Measurements from ENCODE around the gene FREM2.

Gene FREM2

DNA sequence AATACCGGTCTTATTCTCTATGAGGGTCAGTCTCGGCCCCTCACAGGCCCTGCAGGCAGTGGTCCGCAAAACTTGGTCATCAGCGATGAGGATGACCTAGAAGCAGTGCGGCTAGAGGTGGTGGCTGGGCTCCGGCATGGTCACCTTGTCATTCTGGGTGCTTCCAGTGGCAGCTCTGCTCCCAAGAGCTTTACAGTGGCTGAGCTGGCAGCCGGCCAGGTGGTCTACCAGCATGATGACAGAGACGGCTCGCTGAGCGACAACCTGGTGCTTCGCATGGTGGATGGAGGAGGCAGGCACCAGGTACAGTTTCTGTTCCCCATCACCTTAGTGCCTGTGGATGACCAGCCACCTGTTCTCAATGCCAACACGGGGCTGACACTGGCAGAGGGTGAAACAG, 1.8 kb downstream of the FREM2 start:
- no peak for DNase-seq

DNA sequence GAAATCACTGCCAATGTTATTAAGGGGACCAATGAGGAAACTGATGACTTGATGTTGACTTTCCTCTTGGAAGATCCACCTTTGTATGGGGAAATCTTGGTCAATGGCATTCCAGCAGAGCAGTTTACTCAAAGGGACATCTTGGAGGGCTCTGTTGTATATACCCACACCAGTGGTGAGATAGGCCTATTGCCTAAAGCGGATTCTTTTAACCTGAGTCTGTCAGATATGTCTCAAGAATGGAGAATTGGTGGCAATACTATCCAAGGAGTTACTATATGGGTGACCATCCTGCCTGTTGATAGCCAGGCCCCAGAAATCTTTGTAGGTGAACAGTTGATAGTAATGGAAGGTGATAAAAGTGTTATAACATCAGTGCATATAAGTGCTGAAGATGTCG, 3.4 kb downstream of the FREM2 start:
- DNase-seq = no peak

DNA sequence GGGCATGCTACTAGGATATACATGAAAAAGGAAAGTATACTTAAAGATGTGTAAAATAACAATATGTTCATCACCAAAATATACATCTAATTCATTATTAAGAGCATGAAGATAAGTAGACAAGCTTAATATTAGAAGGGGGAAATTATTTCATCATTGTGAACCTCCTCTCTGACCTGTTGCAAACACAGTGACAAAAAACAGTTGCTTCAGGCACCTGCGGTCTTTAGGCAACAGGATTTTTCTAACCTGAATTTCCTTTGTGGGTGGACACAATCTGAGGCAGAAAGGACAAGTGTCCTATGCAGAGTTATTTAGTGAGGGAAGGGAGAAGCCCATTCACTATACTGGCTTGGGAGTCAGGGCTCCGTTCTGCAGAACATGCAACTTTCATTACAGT, 6.3 kb downstream of the FREM2 start:
- DNase-seq = no peak

DNA sequence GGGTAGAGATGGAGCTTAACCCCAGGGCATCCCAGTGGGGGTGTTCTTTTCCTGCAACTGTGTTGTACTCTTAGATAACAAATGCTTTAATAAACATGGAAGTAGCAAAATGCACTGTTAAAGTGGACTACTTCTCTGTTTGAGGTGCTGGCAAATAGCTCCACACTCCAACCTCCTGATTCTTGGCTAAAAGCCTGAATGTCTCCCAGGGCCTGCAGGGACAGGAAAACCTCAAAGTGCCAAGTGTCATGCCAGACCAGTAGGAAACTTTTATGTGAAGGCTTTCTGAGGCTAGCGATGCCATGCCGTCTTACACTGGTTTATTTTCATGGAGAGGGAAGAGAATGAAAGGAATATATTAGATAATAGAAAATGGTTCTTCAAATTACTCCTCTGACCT, 6.8 kb downstream of the FREM2 start:
- no peak for DNase-seq

DNA sequence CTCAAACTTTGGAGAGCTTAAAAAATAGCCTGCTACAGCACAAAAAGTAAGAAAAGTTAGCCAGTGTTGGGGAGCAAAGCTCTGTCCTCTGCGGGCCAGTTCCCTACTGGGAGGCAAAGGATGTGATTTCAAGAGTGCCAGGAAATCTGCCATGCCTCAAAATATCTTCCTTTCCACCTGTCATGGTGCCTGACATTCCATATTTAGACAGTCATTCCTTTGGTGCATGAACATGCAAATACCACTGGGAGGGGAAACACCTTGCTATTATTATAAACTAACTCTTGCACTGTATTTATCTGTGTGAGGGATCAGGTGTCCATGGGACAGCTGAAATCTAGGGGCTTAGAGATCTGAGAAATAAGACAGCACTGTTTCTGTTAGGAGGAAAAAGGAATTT, 10.3 kb downstream of the FREM2 start:
- DNase-seq = no peak

DNA sequence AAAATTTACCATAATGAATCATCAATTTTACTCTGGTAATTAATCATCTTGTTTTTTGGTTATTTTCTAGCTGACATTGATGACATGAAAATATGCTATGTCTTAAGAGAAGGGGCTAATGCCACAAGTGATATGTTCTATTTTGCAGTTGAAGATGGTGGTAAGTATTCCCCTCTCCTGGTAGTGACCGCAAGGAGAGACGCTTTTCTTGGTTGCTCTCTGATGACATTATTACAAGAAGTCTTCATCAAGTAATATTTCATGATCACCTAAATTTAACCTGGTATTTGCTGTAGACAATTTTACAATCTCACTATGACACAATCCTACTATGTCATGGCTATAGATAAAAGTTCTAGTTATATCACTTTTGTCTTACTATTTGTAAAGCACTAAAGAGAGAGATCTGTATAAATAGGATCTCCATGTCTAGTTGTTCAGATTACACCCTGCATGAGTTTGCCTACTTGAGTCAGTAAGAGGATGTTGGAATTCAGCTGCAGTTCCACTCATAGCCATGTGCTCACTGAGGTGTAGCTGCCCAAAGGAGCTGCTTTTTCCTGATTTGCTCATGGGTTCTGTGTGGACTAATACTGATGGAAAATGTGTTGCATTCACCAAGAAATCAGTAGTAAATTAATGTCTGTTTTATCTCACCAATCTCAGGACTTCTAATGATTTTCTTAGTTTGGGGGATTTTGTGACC, 10.9 kb downstream of the FREM2 start:
- no peak for DNase-seq

DNA sequence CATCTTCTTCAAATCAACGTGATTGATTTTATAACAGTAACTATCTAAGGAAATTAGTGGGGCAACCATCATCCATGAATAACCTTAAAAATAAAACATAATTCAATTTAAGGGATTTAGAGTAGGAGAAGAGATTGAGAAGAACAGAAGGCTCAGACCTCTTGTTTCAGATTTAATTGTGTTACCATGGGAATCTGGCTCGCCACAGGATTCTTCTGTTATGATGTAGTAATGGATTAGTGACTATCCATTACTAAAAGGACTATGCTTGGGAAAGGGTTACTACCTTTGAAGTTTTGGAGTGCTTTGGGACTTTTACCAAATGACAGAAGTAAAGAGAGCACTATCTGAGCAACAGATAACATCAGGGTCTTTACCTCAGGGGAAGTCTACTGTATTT, 13.2 kb downstream of the FREM2 start:
- DNase-seq = no peak

DNA sequence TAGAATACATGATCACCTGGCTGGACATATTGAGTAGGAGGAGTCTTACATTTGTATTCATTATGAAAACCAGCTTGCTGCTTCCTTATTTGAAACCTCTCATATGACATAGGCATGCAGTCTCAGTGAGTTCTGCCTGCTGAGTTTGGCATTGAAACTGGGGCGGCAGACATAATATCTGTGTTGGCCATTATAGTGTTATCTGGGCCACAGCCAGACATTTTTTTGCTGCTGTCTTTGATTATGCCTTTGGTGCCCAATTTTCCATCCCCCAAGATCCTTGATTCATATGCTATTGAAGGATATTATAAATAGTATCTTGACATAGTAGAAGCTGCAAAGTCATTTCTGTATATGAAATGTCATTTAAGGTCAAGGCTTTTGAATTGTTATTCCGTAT, 15.8 kb downstream of the FREM2 start:
- no peak for DNase-seq

DNA sequence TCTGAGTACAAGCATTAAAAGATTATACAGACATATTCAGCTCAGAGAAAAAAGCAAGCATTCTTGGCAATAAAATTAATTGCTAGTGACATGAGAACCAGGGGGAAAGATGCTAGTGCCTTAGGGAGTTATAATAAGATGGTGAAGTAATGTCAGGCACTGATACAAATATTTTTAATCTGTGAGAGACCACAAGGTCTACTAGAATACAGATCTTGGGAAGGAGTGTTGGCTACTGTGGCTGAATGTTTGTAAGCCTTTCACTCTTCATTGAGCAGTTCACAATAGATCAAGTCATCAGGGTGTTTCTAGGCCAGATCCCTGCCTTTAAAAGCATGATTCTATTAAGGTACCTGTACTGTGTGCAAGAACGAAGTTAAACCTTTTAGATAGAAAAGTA, 16.4 kb downstream of the FREM2 start:
- no peak for DNase-seq

DNA sequence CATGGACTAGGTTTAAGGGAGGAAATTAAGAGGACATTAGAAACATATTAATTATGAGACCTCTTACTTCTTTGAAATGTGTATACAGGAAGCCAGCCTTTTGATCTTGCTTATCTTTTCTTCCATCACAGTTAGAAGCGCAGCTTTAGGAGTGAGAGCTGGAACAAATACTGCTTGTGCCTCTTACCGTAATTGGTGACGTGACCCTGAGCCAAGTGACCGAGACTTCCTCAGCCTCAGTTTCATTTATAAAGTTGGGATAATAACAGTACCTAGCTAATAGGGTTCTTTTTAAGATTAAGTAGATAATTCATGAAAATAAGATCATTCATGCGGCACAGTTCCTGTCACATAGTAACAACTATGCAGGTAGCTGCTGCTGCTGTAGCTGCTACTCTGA, 18.5 kb downstream of the FREM2 start:
- no peak for DNase-seq

DNA sequence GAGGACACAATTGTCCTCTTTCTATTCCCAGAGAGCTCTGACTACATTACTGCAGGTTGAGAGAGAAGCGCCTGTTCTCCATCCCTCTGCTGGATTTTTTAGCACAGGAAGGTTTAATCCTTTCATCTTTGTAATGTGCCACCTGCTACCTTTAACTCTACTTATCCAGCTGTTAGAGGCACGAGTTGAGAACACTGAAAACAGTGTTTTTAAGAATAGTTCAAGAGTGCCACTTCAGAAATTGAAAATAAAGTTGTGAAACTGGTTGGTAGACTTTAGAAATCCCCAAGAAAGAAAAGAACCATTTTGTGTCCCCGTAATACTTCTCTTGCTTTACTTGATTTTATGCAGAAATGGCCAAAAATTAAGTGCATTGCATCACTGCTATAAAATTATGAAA, 20.6 kb downstream of the FREM2 start:
- no peak for DNase-seq

DNA sequence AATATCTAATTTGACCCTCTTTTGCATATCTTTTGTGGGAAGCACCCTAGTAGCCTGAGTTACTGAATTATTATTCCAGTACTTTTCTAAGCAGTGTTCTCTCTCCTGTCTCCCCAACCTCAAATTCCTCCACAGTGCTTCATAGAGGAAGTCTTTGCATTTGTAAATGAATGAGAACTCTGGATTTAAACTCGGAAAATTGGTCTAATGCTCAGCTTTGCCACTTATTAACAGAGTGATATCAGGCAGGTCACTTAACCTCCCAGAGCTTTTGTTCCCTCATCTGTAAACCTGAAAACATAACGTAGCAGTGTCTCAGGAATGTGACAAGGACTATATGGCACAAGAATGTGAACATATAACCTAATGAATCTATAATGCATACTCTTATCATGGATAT, 26.2 kb downstream of the FREM2 start:
- no peak for DNase-seq

DNA sequence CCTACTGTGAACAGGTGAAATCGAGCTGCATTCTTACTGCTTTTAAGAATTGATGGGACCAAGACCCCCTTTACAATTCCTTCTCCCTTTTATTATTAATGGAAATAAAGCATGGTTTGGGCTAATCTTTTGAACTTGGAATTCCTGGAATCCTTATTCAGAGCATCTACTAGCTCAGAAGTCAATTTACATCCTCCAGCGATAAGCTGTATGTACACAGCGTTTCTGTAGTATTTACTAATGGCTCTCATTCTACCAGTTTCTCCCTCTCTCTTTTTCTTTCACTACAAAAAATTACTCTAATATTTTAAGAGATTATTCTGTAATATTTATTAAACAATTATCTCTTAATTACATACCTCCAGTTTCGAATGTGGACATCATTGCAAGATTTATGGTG, 31.5 kb downstream of the FREM2 start:
- DNase-seq = no peak

DNA sequence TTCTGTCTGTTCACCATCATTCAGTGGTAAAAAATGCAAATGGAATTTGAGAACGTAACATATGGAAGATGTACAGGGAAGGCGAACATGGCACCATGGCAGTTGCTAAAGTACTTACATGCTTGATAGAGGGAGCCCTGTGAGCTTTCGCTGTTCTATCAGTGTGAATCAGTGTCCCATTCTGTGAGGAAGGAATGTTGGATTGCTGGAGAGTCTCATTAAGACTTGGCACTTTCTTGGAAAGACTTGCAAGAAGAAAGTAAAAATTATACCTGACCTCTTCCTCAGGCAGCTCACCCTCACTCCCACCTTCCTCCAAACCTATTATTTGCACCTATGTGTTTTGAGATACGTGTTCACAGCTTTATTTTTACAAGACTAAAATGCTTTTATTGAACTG, 43.5 kb downstream of the FREM2 start:
- no peak for DNase-seq

DNA sequence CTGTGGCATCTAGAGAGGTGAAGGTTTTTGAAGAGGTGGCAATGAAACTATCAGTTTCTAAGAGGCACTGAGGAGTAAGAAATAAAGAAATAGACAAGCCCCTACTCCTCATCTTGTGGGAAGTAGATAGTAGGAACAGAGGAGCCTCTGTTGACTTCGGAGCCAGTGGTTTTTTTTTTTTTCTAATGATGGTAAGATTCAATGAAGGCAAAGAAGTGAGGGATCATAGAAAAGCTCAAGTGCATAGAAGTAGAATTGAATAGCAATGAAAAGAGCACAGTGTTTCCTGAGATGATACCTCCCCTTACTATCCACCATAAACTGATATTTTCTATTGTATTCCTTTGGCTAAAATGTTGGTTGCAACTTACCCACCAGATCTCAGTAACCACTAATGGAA, 46.3 kb downstream of the FREM2 start:
- DNase-seq = no peak

DNA sequence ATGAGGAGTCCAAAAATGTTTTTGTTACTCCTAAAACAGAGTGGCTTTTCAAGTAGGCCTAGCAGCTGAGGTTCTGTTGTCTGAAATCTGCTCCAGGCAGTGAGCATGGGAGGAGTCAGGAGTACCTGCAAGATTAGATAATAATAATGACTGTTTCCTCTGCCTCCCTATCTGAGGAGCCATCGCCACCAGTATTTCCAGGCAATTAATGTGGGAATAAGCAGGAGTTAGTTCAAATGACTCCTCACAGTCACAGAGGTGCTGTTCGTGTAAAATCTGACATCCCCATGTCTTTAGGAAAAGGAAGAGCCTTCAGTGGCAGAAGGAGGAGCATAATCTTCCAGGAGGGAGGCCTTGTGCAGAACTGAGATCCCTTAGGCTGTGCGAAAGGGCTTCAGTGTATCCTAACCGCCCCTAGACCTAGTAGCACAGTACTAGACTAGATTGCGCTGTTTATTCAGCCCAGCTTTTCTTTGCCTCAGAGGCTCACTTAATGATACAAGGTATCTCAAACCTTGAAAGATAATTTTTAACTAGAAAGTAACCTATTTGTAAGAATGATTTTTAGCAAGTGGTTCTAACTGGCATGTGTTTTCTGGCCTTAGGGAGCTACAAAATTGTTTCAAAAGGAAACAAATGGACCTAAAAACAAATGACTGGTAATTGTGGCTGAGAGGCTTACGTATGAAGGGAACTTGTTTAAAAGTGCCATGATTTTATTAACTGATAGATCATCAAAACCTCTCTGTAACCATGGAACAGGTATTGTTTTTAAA, 49.0 kb downstream of the FREM2 start:
- no peak for DNase-seq

DNA sequence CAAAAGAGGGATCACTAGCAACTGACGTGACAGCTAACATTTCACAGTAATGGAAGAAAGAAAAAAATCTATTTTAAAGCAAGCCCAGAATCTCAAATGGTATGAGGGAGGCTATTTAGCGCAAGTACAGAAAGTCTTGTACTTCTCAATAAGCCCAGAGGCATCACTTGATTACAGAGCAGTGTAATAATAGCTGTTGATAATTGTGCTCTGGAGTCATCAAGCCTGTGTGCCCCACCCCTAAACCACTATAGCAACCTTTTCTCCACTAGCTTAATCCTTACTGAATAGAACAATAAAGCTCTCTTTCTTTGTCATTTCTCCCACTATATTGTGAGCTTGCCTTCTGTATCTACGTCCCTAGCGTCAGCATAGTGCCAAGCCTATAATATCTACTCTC, 56.6 kb downstream of the FREM2 start:
- no peak for DNase-seq

DNA sequence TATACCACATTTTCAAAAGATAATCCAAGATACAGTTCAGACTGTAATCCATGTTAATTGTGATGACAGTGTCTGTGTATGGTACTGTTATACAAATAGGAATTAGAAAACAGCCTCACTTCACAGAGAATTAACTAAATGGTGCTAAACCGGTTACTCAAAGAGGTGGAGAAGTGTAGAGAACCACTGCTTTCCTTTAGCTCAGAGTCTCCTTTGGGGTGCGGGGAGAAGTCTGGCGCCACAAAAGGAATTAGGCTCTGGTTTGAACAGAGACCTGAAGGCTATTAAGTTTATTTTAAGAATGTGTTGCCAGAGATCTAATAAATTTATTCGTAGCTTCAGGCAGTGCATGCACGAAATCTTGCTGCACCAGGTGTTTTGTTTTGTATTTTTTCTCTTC, 65.8 kb downstream of the FREM2 start:
- no peak for DNase-seq

DNA sequence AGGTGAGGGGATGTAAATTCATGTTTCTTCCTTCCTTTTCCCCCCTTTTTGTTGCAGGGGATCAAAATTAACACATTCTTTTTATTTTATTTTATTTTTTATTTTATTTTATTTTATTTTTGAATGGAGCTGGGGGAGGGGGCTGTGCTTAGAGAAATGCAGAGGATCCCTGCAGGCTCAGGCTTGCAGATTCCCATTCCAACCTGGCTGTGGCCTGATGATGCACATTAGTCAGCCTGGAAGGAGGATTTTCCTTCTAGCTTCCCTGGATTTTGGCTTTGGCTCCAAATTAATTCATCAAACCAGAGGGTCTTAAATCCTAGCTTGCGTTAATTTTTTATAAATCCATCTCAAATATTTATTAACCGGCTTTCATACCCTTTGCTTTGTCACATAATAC, 67.0 kb downstream of the FREM2 start:
- DNase-seq = no peak

DNA sequence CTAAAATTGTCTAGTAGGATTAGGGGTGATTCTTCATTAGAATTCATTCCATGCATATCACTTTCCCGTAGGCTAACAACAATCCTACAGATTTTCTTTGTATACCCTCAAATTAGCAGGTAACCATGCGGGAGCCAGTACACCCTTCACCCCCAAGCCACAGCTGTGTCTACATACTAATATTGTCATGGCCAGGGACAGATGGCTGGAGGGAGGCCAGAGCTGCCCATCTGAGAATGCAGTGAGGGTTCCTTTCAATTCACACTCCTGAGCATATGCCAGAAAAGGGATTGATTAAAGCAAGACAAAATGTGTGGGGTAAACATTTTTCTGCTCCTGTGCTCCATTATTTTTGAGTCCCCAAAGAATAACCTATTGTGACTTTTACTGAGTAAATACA, 68.9 kb downstream of the FREM2 start:
- DNase-seq = no peak

DNA sequence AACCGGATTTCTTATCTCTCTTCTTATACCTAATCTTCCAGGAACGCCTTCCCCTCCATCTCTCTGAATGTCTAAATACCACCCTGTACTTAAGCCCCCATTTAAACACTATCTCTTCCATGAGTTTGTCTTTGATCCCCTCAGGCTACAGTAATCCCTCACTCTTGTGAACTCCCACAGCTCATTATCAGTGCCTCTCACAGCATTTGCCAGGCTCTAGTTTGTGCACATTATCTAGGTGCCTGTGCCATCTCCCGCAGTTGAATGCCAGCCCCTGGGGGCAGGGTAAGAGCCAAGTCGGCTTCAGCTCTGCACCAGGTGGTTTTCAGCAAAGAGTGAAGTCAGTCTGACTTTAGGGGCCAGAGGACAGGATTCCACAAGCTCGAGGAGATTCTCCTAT, 71.4 kb downstream of the FREM2 start:
- DNase-seq = no peak

DNA sequence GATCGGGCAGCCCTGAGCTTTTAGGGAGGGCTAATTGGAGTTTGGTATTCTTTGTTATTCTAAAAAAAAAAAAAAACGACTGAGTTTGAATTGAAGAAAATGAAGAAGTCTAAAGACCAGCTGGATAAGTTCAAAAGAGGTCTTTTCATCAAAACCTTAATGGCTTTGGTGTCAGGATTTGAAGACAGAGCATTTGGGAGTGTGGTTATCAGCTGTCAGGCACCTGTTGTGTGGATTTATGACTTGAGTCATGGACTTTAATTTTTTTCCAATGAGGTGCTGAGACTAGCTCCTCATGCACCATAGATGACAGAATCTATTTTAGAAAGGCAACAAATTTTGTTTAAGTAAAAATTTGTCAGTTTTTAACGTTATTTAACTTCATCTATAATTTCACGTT, 72.5 kb downstream of the FREM2 start:
- no peak for DNase-seq

DNA sequence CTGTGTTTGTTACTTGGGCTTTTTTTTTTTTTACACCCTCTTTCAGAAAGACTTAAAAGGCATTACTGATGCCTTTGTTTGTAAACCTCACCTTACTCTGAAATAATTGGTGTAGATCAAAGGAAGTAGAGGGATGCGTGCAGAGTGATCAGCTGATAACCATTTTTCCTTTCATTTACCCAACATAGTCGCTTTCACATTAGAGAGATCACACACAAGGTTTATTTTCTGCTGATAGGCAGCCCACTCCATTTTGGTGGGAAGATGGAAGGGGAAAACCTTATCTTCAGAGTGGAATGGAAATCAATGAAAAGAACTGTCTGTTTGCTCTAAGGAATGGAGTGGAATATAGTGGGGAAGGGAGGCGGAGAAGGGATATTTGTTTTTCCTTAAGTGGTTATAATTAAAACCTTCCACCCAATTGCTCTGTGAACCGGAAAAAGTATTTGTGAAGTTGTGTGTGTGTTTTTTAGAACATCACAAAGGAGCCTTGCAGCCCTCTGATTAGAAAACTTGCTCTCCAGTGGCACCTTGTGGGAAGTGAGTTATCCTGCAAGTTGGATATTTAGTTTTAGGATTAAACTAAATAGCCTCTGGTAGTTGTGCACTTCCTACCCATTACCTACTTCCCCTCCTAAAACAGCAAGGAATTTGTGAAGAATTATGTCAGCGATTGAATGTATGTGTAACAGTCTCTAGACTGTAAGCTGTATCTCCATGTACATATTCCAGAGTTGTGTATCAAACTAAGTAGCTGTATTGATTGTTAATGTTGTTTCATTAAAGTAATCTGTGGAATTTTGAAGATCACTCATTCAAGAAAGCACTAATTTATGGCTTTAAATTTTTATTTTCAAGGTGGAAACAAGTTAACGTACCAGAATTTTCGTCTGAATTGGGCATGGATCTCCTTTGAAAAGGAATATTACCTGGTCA, 76.8 kb downstream of the FREM2 start:
- DNase-seq = no peak

DNA sequence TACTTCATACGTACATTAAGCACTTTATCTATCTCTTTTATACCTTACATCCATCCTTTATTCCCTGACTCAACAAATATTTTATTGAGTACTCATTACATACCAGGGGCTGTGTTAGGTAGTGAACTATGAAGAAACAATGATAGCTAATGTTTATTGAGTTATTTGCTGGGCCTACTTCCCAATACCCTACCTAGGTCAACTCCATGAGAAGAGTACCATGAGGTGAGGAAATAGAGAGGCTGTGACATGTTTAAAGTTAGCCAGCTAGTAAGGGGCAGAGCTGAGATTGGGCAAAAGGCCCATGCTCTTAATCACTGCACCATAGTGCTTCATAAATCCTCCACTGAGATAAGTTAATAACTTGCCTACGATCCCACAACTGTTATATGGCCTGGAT, 79.9 kb downstream of the FREM2 start:
- no peak for DNase-seq

Data from activated CD8-positive, alpha-beta memory T cell treated with anti-CD3 and anti-CD28 coated beads, Interleukin-2, amount 50 U/mL, for 4 hours (primary cell).